ENCODE measurements around the gene FGF9. TPM values are rescaled to one million over a fixed set of nuclear protein-coding genes. Genes with fewer than 3 reads are reported as not detected.

Gene FGF9
- total RNA-seq, 1 experiment from 2014 or later = not detected

GRCh38 chr13:21698817-21699679 lies 28.2 kb downstream of the FGF9 start:
- in situ Hi-C loops (cut with HindIII; ENCODE audit: low sequenced_read_pairs) = no loop called here
- no peak for DNase-seq (ENCODE audit: low spot score)

- no peak for DNase-seq (ENCODE audit: low spot score)
- in situ Hi-C loops (cut with HindIII; ENCODE audit: low sequenced_read_pairs) = no loop called here
Measured at GRCh38 chr13:21701460-21701859, 30.6 kb downstream of the FGF9 start.

- in situ Hi-C loops (cut with HindIII; ENCODE audit: low sequenced_read_pairs) = no loop called here
- no peak for DNase-seq (ENCODE audit: low spot score)
Measured at GRCh38 chr13:21703846-21704245, 33.0 kb downstream of the FGF9 start.

- no peak for DNase-seq (ENCODE audit: low spot score)
- in situ Hi-C loops (cut with HindIII; ENCODE audit: low sequenced_read_pairs) = no loop called here
Measured at GRCh38 chr13:21707586-21707985, 36.7 kb downstream of the FGF9 start.

- in situ Hi-C loops (cut with HindIII; ENCODE audit: low sequenced_read_pairs) = no loop called here
- no peak for DNase-seq (ENCODE audit: low spot score)
Measured at GRCh38 chr13:21709697-21710096, 38.8 kb downstream of the FGF9 start.

- DNase-seq (ENCODE audit: low spot score) = no peak
- in situ Hi-C loops (cut with HindIII; ENCODE audit: low sequenced_read_pairs) = no loop called here
Measured at GRCh38 chr13:21710163-21710562, 39.3 kb downstream of the FGF9 start.

- in situ Hi-C loops (cut with HindIII; ENCODE audit: low sequenced_read_pairs) = no loop called here
- no peak for DNase-seq (ENCODE audit: low spot score)
Measured at GRCh38 chr13:21717817-21718216, 46.9 kb downstream of the FGF9 start.

GRCh38 chr13:21719463-21719862 lies 48.6 kb downstream of the FGF9 start:
- in situ Hi-C loops (cut with HindIII; ENCODE audit: low sequenced_read_pairs) = no loop called here
- DNase-seq (ENCODE audit: low spot score) = no peak

- no peak for DNase-seq (ENCODE audit: low spot score)
- in situ Hi-C loops (cut with HindIII; ENCODE audit: low sequenced_read_pairs) = no loop called here
Measured at GRCh38 chr13:21723807-21724505, 53.1 kb downstream of the FGF9 start.

- DNase-seq (ENCODE audit: low spot score) = peak; percentile 93
- in situ Hi-C loops (cut with HindIII; ENCODE audit: low sequenced_read_pairs) = no loop called here
Measured at GRCh38 chr13:21730186-21730880, 59.5 kb downstream of the FGF9 start.

GRCh38 chr13:21733475-21734263 lies 62.8 kb downstream of the FGF9 start:
- in situ Hi-C loops (cut with HindIII; ENCODE audit: low sequenced_read_pairs) = no loop called here
- DNase-seq (ENCODE audit: low spot score) = no peak

GRCh38 chr13:21734961-21735360 lies 64.1 kb downstream of the FGF9 start:
- no peak for DNase-seq (ENCODE audit: low spot score)
- in situ Hi-C loops (cut with HindIII; ENCODE audit: low sequenced_read_pairs) = no loop called here

- DNase-seq (ENCODE audit: low spot score) = peak; percentile 92
Measured at GRCh38 chr13:21735701-21736401, 65.0 kb downstream of the FGF9 start.

GRCh38 chr13:21736926-21737325 lies 66.1 kb downstream of the FGF9 start:
- in situ Hi-C loops (cut with HindIII; ENCODE audit: low sequenced_read_pairs) = no loop called here
- no peak for DNase-seq (ENCODE audit: low spot score)

More at GRCh38 chr13:21735701-21736401, 65.0 kb downstream of the FGF9 start:
- in situ Hi-C loops (cut with HindIII; ENCODE audit: low sequenced_read_pairs) = no loop called here

GRCh38 chr13:21738630-21739029 lies 67.8 kb downstream of the FGF9 start:
- DNase-seq (ENCODE audit: low spot score) = no peak
- in situ Hi-C loops (cut with HindIII; ENCODE audit: low sequenced_read_pairs) = no loop called here

- DNase-seq (ENCODE audit: low spot score) = no peak
- in situ Hi-C loops (cut with HindIII; ENCODE audit: low sequenced_read_pairs) = no loop called here
Measured at GRCh38 chr13:21739771-21740170, 68.9 kb downstream of the FGF9 start.

- in situ Hi-C loops (cut with HindIII; ENCODE audit: low sequenced_read_pairs) = no loop called here
- DNase-seq (ENCODE audit: low spot score) = no peak
Measured at GRCh38 chr13:21741396-21741979, 70.6 kb downstream of the FGF9 start.

GRCh38 chr13:21742096-21742495 lies 71.2 kb downstream of the FGF9 start:
- in situ Hi-C loops (cut with HindIII; ENCODE audit: low sequenced_read_pairs) = no loop called here

More at GRCh38 chr13:21742096-21742495, 71.2 kb downstream of the FGF9 start:
- DNase-seq (ENCODE audit: low spot score) = no peak
